ENCODE data around the gene GABRR2.

The GABRR2 gene

GRCh38 chr6:89352278-89353117, 37.4 kb upstream of the GABRR2 start, which contains the start of gene UBE2J1:
UBE2J1 (minus strand) TSS chr6:89352722; CDS start chr6:89352569, 153 bp downstream.
- Histone ChIP-seq H3F3A (ENCODE audit: insufficient read depth, low read length) (peaks cover 85% of the 10 kb centered on the region), H3K4me3 (ENCODE audit: low read length) (peak within 1 kb of the TSS; percentile 86), H3K27ac (ENCODE audit: low read length) (peak within 1 kb of the TSS; percentile 99), H3K36me3 (replicated peaks; ENCODE audit: insufficient read depth, low read length) (peaks cover 4% of the 10 kb centered on the region; the same call in 1 of the 2 replicates), H3K9ac (ENCODE audit: low read length) (peak within 1 kb of the TSS; percentile 89), H3K9me2 (replicated peaks; ENCODE audit: insufficient read depth, low read length) (no peaks in the 10 kb centered on the region), H3K9me3 (replicated peaks; ENCODE audit: insufficient read depth, low read length) (no peaks in the 10 kb centered on the region), H2AFZ (ENCODE audit: low read length) (no peak within 1 kb of the TSS), H3K4me1 (ENCODE audit: low read length) (peaks cover 61% of the 10 kb centered on the region), H4K20me1 (ENCODE audit: insufficient read depth, low read length) (peaks cover 7% of the 10 kb centered on the region; the same call in 1 of the 2 replicates), H3K27me3 (replicated peaks; ENCODE audit: insufficient read depth, low read length) (no peaks in the 10 kb centered on the region), H3K4me2 (ENCODE audit: low read depth, low read length) (peak within 1 kb of the TSS; percentile 95), H3K79me2 (ENCODE audit: low read length) (peaks cover 81% of the 10 kb centered on the region)
- DNase-seq = peak; percentile 80
- TF ChIP-seq EZH2phosphoT487 (IDR thresholded peaks at IDR 0.05; ENCODE audit: low read length) = no peak
- no peak for TF ChIP-seq CTCF (IDR thresholded peaks at IDR 0.05; ENCODE audit: low read length)
- TF ChIP-seq EZH2 (optimal IDR thresholded peaks at IDR 0.05; ENCODE audit: low read depth, low read length) = no peak

GRCh38 chr6:89351671-89352277, 36.7 kb upstream of the GABRR2 start:
- Histone ChIP-seq H2AFZ (ENCODE audit: low read length) (no peak overlapping the region), H3K4me2 (ENCODE audit: low read depth, low read length) (peak overlapping the region; percentile 85), H3K4me3 (ENCODE audit: low read length) (peak overlapping the region; percentile 86), H3K9me2 (replicated peaks; ENCODE audit: insufficient read depth, low read length) (no peaks in the 10 kb centered on the region), H3K9me3 (replicated peaks; ENCODE audit: insufficient read depth, low read length) (no peaks in the 10 kb centered on the region), H3F3A (ENCODE audit: insufficient read depth, low read length) (peaks cover 80% of the 10 kb centered on the region), H3K79me2 (ENCODE audit: low read length) (peaks cover 88% of the 10 kb centered on the region), H3K9ac (ENCODE audit: low read length) (peak overlapping the region; percentile 89), H3K4me1 (ENCODE audit: low read length) (peaks cover 63% of the 10 kb centered on the region), H4K20me1 (ENCODE audit: insufficient read depth, low read length) (peaks cover 7% of the 10 kb centered on the region), H3K27ac (ENCODE audit: low read length) (peak overlapping the region; percentile 99), H3K36me3 (replicated peaks; ENCODE audit: insufficient read depth, low read length) (peaks cover 4% of the 10 kb centered on the region; the same call in 1 of the 2 replicates), H3K27me3 (replicated peaks; ENCODE audit: insufficient read depth, low read length) (no peaks in the 10 kb centered on the region)
- TF ChIP-seq EZH2phosphoT487 (IDR thresholded peaks at IDR 0.05; ENCODE audit: low read length) = no peak
- no peak for TF ChIP-seq CTCF (IDR thresholded peaks at IDR 0.05; ENCODE audit: low read length)
- no peak for TF ChIP-seq EZH2 (optimal IDR thresholded peaks at IDR 0.05; ENCODE audit: low read depth, low read length)
- no peak for DNase-seq

GRCh38 chr6:89350281-89350966, 35.3 kb upstream of the GABRR2 start:
- Histone ChIP-seq H3K27me3 (replicated peaks; ENCODE audit: insufficient read depth, low read length) (no peaks in the 10 kb centered on the region), H3F3A (ENCODE audit: insufficient read depth, low read length) (peaks cover 74% of the 10 kb centered on the region), H3K4me2 (ENCODE audit: low read depth, low read length) (peak overlapping the region; percentile 85), H3K9me3 (replicated peaks; ENCODE audit: insufficient read depth, low read length) (no peaks in the 10 kb centered on the region), H3K36me3 (replicated peaks; ENCODE audit: insufficient read depth, low read length) (peaks cover 4% of the 10 kb centered on the region; the same call in 1 of the 2 replicates), H3K27ac (ENCODE audit: low read length) (peak overlapping the region; percentile 99), H4K20me1 (ENCODE audit: insufficient read depth, low read length) (peaks cover 16% of the 10 kb centered on the region), H2AFZ (ENCODE audit: low read length) (no peak overlapping the region), H3K9ac (ENCODE audit: low read length) (peak overlapping the region; percentile 89), H3K9me2 (replicated peaks; ENCODE audit: insufficient read depth, low read length) (no peaks in the 10 kb centered on the region), H3K4me1 (ENCODE audit: low read length) (peaks cover 62% of the 10 kb centered on the region), H3K79me2 (ENCODE audit: low read length) (peaks cover 100% of the 10 kb centered on the region), H3K4me3 (ENCODE audit: low read length) (peak overlapping the region; percentile 86)
- TF ChIP-seq EZH2 (optimal IDR thresholded peaks at IDR 0.05; ENCODE audit: low read depth, low read length) (no peak), CTCF (IDR thresholded peaks at IDR 0.05; ENCODE audit: low read length) (no peak), EZH2phosphoT487 (IDR thresholded peaks at IDR 0.05; ENCODE audit: low read length) (no peak)
- DNase-seq = peak; percentile 58
